Neural crest cell (in vitro differentiated cells): ENCODE data around the gene RELA. TPM values are rescaled to one million over a fixed set of nuclear protein-coding genes. Genes with fewer than 3 reads are reported as not detected.
A peak's percentile ranks its signal among the peaks of the same experiment; 100 is the strongest.

Experiments
- DNase-seq: peaks from one replicate; pipeline ENCODE4 v3.0.0; 2021; ENCODE audit warnings: low read depth, mixed read lengths, low spot score
- H3K27ac Mint-ChIP-seq: one replicate; pipeline ENCODE4 v1.8.0; 2021; ENCODE audit warnings: mild to moderate bottlenecking, mixed read lengths; ENCODE audit not compliant: unreplicated experiment
- H3K27me3 Mint-ChIP-seq: 2 replicates; pipeline ENCODE4 v1.8.0; 2021; ENCODE audit warnings: low read depth, mild to moderate bottlenecking, mixed read lengths
- H3K36me3 Mint-ChIP-seq: 2 replicates; pipeline ENCODE4 v1.8.0; 2021; ENCODE audit warnings: low read depth, mild to moderate bottlenecking, mixed read lengths
- H3K4me1 Mint-ChIP-seq: 2 replicates; pipeline ENCODE4 v1.8.0; 2021; ENCODE audit warnings: mixed read lengths
- H3K4me3 Mint-ChIP-seq: one replicate; pipeline ENCODE4 v1.8.0; 2021; ENCODE audit warnings: mild to moderate bottlenecking, mixed read lengths
- H3K9me3 Mint-ChIP-seq: 2 replicates; pipeline ENCODE4 v1.8.0; 2021; ENCODE audit warnings: mixed read lengths
- CTCF ChIP-seq: fragments of 200-600 bp; sonication (generic); conservative IDR thresholded peaks from 2 replicates; pipeline ENCODE4 v1.5.0; 2021; ENCODE audit warnings: antibody characterized with exemption, mild to moderate bottlenecking
- total RNA-seq: library from RNA; stranded (reverse); gene quantifications from 2 replicates; pipeline ENCODE4 v1.2.1, GENCODE V29; 2021

Gene RELA
- total RNA-seq, 1 donor from 2014 or later, result 53.7 TPM

- Mint-ChIP-seq H3K4me1 (peaks cover 20% of the 10 kb centered on the region), H3K27me3 (no peaks in the 10 kb centered on the region), H3K9me3 (no peaks in the 10 kb centered on the region), H3K4me3 (peak overlapping the region; percentile 95), H3K27ac (no peak overlapping the region), H3K36me3 (peaks cover 5% of the 10 kb centered on the region)
- no peak for DNase-seq
- no peak for TF ChIP-seq CTCF
These were observed 45.4 kb downstream of the RELA start for GRCh38 chr11:65617136-65617850.

GRCh38 chr11:65616575-65617001, 46.1 kb downstream of the RELA start:
- H3K27ac Mint-ChIP-seq, result peak overlapping the region; percentile 95

GRCh38 chr11:65615950-65616574, 46.7 kb downstream of the RELA start:
- Mint-ChIP-seq H3K36me3 (peaks cover 4% of the 10 kb centered on the region), H3K27me3 (no peaks in the 10 kb centered on the region), H3K4me3 (peak overlapping the region; percentile 95), H3K4me1 (peaks cover 31% of the 10 kb centered on the region), H3K9me3 (no peaks in the 10 kb centered on the region), H3K27ac (peak overlapping the region; percentile 95)
- no peak for DNase-seq
- TF ChIP-seq CTCF, result no peak

More at GRCh38 chr11:65616575-65617001, 46.1 kb downstream of the RELA start:
- no peak for DNase-seq
- peak overlapping the region; percentile 95 for H3K4me3 Mint-ChIP-seq
- peaks cover 5% of the 10 kb centered on the region for H3K36me3 Mint-ChIP-seq
- no peak for TF ChIP-seq CTCF
- no peaks in the 10 kb centered on the region for H3K27me3 Mint-ChIP-seq
- H3K9me3 Mint-ChIP-seq, result no peaks in the 10 kb centered on the region
- H3K4me1 Mint-ChIP-seq, result peaks cover 26% of the 10 kb centered on the region

GRCh38 chr11:65615229-65615949, 47.3 kb downstream of the RELA start, which contains the start of gene PCNX3:
Gene PCNX3 (plus strand): TSS chr11:65615776. CDS start chr11:65616312, 536 bp downstream.
- Mint-ChIP-seq H3K4me1 (peaks cover 38% of the 10 kb centered on the region), H3K9me3 (no peaks in the 10 kb centered on the region), H3K27ac (peak within 1 kb of the TSS; percentile 95), H3K27me3 (no peaks in the 10 kb centered on the region), H3K36me3 (peaks cover 3% of the 10 kb centered on the region), H3K4me3 (peak within 1 kb of the TSS; percentile 95)
- DNase-seq, result peak; percentile 100
- TF ChIP-seq CTCF, result no peak

GRCh38 chr11:65613091-65613928, 49.4 kb downstream of the RELA start:
- no peak for TF ChIP-seq CTCF
- DNase-seq, result no peak
- H3K27ac Mint-ChIP-seq, result no peak overlapping the region

More at GRCh38 chr11:65613091-65613928, 49.4 kb downstream of the RELA start:
- Mint-ChIP-seq H3K36me3 (no peaks in the 10 kb centered on the region), H3K27me3 (no peaks in the 10 kb centered on the region), H3K4me3 (peak overlapping the region; percentile 87), H3K9me3 (no peaks in the 10 kb centered on the region), H3K4me1 (peaks cover 52% of the 10 kb centered on the region)
